Measurements from ENCODE around the gene MATR3. TPM values are rescaled to one million over a fixed set of nuclear protein-coding genes. Genes with fewer than 3 reads are reported as not detected.
"Not testable (repeated sequence)": the region's sequence is repeated elsewhere in the genome, so short reads cannot be mapped to it uniquely, and the experiment has no call there.

MATR3 gene
- total RNA-seq, 1 donor from 2014 or later = 169 TPM

DNA sequence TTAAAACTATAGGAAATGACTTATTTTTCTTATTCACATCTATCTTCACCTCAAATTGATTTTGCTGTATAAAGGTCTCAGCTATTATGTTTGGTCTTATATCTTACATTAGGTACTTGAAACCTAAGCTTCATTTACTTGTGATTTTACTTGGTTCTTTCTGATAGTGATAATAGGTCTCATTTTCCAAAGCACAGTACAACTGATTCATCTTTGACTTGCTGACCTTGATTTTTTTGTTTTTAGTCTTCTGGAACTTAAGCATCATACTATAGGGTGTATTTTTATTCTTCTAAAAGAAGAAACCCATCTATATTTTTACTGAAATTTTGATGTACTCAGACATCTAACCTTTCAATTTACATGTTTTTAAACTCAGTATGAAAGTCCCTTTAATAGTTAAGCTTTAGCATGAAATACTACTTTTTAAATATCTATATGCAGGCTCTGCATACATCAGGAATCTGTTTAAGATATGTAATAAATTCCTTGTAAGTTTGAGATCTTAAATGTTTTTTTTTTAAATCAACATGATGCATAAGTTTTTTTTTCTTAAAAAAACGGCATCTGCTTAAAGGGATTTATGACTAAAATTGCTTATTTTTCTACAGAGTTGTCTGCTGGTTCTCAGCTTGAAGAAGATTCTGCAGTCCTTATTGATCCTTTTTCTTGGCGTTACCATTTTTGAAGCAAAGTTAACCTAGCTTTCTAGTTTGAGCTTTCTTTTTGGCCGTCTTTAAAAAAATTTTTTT, 13.3 kb downstream of the MATR3 start:
- no peak overlapping the region for H3K27ac ChIP-seq (ENCODE audit: low read depth, low read length)
- no peak overlapping the region for H3K4me3 ChIP-seq (ENCODE audit: low read length in 3 of 3)
- no peak overlapping the region for H3K9ac ChIP-seq (ENCODE audit: low read depth in 1 of 3, low read length in 3 of 3)
- H3K36me3 ChIP-seq (ENCODE audit: control insufficient read depth in 3 of 3, insufficient read depth in 3 of 3, low read length in 3 of 3) = no peaks in the 10 kb centered on the region
- H3K9me3 ChIP-seq (ENCODE audit: control insufficient read depth in 3 of 3, low read length in 3 of 3) = no peaks in the 10 kb centered on the region
- peaks cover 28 to 50% (median 35%) of the 10 kb centered on the region in 3 donors for H3K4me1 ChIP-seq (ENCODE audit: control insufficient read depth in 3 of 3, insufficient read depth in 3 of 3, low read length in 3 of 3)
- no peaks in the 10 kb centered on the region for H3K27me3 ChIP-seq (ENCODE audit: control insufficient read depth in 3 of 3, insufficient read depth in 3 of 3, low read length in 3 of 3)

DNA sequence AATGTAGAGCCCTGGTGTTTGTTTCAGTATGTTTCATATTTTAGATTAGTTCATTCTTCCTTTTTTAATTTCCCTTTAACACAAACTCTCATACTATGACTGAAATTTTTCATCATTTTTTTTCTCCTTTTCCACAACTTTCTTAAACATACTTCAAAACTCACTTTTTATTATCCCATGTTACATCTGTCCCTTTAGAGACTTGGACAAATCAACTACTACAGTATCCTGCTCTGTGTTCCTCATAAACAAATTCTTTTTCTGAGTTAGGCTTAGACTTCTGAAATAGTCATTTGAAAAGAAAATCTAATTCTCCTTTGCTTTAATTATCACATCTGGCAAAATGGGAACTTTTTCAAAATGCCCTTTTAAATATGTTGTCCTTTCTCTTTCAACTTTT, 15.3 kb downstream of the MATR3 start:
- no peaks in the 10 kb centered on the region for H3K9me3 ChIP-seq (ENCODE audit: control insufficient read depth in 3 of 3, low read length in 3 of 3)
- H3K4me3 ChIP-seq (ENCODE audit: low read length in 3 of 3) = no peak overlapping the region
- no peak overlapping the region for H3K27ac ChIP-seq (ENCODE audit: low read depth, low read length)
- H3K36me3 ChIP-seq (ENCODE audit: control insufficient read depth in 3 of 3, insufficient read depth in 3 of 3, low read length in 3 of 3) = no peaks in the 10 kb centered on the region
- H3K4me1 ChIP-seq (ENCODE audit: control insufficient read depth in 3 of 3, insufficient read depth in 3 of 3, low read length in 3 of 3) = peaks cover 19 to 39% (median 28%) of the 10 kb centered on the region in 3 donors
- H3K9ac ChIP-seq (ENCODE audit: low read depth in 1 of 3, low read length in 3 of 3) = no peak overlapping the region
- H3K27me3 ChIP-seq (ENCODE audit: control insufficient read depth in 3 of 3, insufficient read depth in 3 of 3, low read length in 3 of 3) = no peaks in the 10 kb centered on the region

DNA sequence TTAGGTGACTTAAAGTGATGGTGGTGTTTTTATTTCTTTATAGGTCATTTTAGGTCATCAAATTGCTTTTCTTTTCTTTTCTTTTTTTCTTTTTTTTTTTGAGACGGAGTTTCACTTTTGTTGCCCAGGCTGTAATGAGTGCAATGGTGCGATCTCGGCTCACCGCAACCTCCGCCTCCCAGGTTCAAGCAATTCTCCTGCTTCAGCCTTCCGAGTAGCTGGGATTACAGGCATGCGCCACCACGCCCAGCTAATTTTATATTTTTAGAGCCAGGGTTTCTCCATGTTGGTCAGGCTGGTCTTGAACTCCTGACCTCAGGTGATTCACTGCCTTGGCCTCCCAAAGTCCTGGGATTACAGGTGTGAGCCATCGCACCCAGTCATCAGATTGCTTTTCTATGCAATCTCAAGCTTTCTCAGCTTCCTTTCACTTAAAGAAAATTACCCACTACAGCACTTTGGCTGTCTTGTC, 17.2 kb downstream of the MATR3 start:
- not testable (repeated sequence) for H3K9ac ChIP-seq (ENCODE audit: low read depth in 1 of 3, low read length in 3 of 3); H3K27ac ChIP-seq (ENCODE audit: low read depth, low read length); H3K27me3 ChIP-seq (ENCODE audit: control insufficient read depth in 3 of 3, insufficient read depth in 3 of 3, low read length in 3 of 3); H3K9me3 ChIP-seq (ENCODE audit: control insufficient read depth in 3 of 3, low read length in 3 of 3); H3K36me3 ChIP-seq (ENCODE audit: control insufficient read depth in 3 of 3, insufficient read depth in 3 of 3, low read length in 3 of 3); H3K4me3 ChIP-seq (ENCODE audit: low read length in 3 of 3)
- peaks cover 14 to 31% (median 23%) of the 10 kb centered on the region in 3 donors for H3K4me1 ChIP-seq (ENCODE audit: control insufficient read depth in 3 of 3, insufficient read depth in 3 of 3, low read length in 3 of 3)

DNA sequence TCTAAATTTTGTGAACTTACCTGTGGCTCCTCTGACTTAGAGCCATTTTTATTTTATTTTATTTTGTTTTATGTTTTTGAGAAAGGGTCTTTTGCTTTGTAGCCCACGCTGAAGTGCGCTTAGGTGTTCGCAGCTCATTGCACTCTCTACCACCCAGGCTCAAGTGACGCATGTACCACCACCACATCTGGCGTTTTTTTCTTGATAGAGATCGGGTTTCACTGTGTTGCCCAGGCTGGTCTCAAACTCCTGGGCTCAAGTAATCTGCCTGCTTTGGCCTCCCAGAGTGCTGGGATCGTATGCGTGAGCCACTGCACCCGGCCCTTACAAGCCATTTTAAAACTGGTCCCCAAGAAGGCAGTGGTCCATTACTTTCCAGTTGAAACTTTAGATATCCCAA, 18.5 kb downstream of the MATR3 start:
- Histone ChIP-seq H3K9ac (ENCODE audit: low read depth in 1 of 3, low read length in 3 of 3) (no peak overlapping the region), H3K4me1 (ENCODE audit: control insufficient read depth in 3 of 3, insufficient read depth in 3 of 3, low read length in 3 of 3) (peaks cover 12 to 22% (median 18%) of the 10 kb centered on the region in 3 donors), H3K27me3 (ENCODE audit: control insufficient read depth in 3 of 3, insufficient read depth in 3 of 3, low read length in 3 of 3) (no peaks in the 10 kb centered on the region), H3K9me3 (ENCODE audit: control insufficient read depth in 3 of 3, low read length in 3 of 3) (no peaks in the 10 kb centered on the region), H3K36me3 (ENCODE audit: control insufficient read depth in 3 of 3, insufficient read depth in 3 of 3, low read length in 3 of 3) (peaks cover 8 to 11% (median 10%) of the 10 kb centered on the region in 3 donors), H3K27ac (ENCODE audit: low read depth, low read length) (no peak overlapping the region), H3K4me3 (ENCODE audit: low read length in 3 of 3) (no peak overlapping the region)

GRCh38 chr5:139314276-139314675, 20.7 kb downstream of the MATR3 start:
- Histone ChIP-seq H3K4me3 (ENCODE audit: low read length in 3 of 3) (no peak overlapping the region), H3K27me3 (ENCODE audit: control insufficient read depth in 3 of 3, insufficient read depth in 3 of 3, low read length in 3 of 3) (no peaks in the 10 kb centered on the region), H3K27ac (ENCODE audit: low read depth, low read length) (no peak overlapping the region), H3K4me1 (ENCODE audit: control insufficient read depth in 3 of 3, insufficient read depth in 3 of 3, low read length in 3 of 3) (peaks cover 5 to 9% (median 7%) of the 10 kb centered on the region in 3 donors), H3K36me3 (ENCODE audit: control insufficient read depth in 3 of 3, insufficient read depth in 3 of 3, low read length in 3 of 3) (peaks cover 23 to 25% (median 23%) of the 10 kb centered on the region in 3 donors), H3K9me3 (ENCODE audit: control insufficient read depth in 3 of 3, low read length in 3 of 3) (no peaks in the 10 kb centered on the region), H3K9ac (ENCODE audit: low read depth in 1 of 3, low read length in 3 of 3) (no peak overlapping the region)

GRCh38 chr5:139315056-139315615, 21.6 kb downstream of the MATR3 start:
- no peak overlapping the region for H3K9ac ChIP-seq (ENCODE audit: low read depth in 1 of 3, low read length in 3 of 3)
- no peaks in the 10 kb centered on the region for H3K9me3 ChIP-seq (ENCODE audit: control insufficient read depth in 3 of 3, low read length in 3 of 3)
- no peaks in the 10 kb centered on the region for H3K27me3 ChIP-seq (ENCODE audit: control insufficient read depth in 3 of 3, insufficient read depth in 3 of 3, low read length in 3 of 3)
- no peak overlapping the region for H3K4me3 ChIP-seq (ENCODE audit: low read length in 3 of 3)
- peaks cover 29 to 32% (median 29%) of the 10 kb centered on the region in 3 donors for H3K36me3 ChIP-seq (ENCODE audit: control insufficient read depth in 3 of 3, insufficient read depth in 3 of 3, low read length in 3 of 3)
- H3K27ac ChIP-seq (ENCODE audit: low read depth, low read length) = no peak overlapping the region
- peaks cover 2 to 4% (median 3%) of the 10 kb centered on the region in 3 donors for H3K4me1 ChIP-seq (ENCODE audit: control insufficient read depth in 3 of 3, insufficient read depth in 3 of 3, low read length in 3 of 3)

DNA sequence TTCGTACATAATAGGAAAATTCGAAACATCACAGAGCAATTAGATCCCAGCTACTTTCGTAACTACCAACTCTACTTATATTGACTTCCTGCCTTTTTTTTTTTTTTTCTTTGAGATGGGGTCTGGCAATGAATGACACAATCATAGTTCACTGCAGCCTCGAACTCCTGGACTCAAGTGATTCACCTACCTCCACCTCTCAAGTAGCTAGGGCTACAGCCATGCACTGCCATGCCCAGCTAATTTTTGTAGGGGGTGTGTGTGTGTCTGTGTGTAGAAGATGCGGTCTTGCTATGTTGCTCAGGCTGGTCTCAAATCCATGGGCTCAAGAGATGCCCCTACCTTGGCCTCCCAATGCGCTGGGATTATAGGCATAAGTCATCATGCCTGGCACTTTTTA, 42.3 kb downstream of the MATR3 start:
- no peaks in the 10 kb centered on the region for H3K27me3 ChIP-seq (ENCODE audit: control insufficient read depth in 3 of 3, insufficient read depth in 3 of 3, low read length in 3 of 3)
- H3K36me3 ChIP-seq (ENCODE audit: control insufficient read depth in 3 of 3, insufficient read depth in 3 of 3, low read length in 3 of 3) = peaks cover 7 to 19% (median 12%) of the 10 kb centered on the region in 3 donors
- no peak overlapping the region for H3K27ac ChIP-seq (ENCODE audit: low read depth, low read length)

GRCh38 chr5:139340051-139340450, 46.5 kb downstream of the MATR3 start:
- H3K27ac ChIP-seq (ENCODE audit: low read depth, low read length) = no peak overlapping the region
- no peaks in the 10 kb centered on the region for H3K9me3 ChIP-seq (ENCODE audit: control insufficient read depth in 3 of 3, low read length in 3 of 3)
- H3K4me1 ChIP-seq (ENCODE audit: control insufficient read depth in 3 of 3, insufficient read depth in 3 of 3, low read length in 3 of 3) = peaks cover 18 to 29% (median 21%) of the 10 kb centered on the region in 3 donors
- no peak overlapping the region for H3K9ac ChIP-seq (ENCODE audit: low read depth in 1 of 3, low read length in 3 of 3)
- H3K4me3 ChIP-seq (ENCODE audit: low read length in 3 of 3) = no peak overlapping the region
- H3K27me3 ChIP-seq (ENCODE audit: control insufficient read depth in 3 of 3, insufficient read depth in 3 of 3, low read length in 3 of 3) = no peaks in the 10 kb centered on the region
- peaks cover 0 to 2% (median 0%) of the 10 kb centered on the region in 3 donors for H3K36me3 ChIP-seq (ENCODE audit: control insufficient read depth in 3 of 3, insufficient read depth in 3 of 3, low read length in 3 of 3)

More for the DNA sequence above, 42.3 kb downstream of the MATR3 start:
- H3K9ac ChIP-seq (ENCODE audit: low read depth in 1 of 3, low read length in 3 of 3) = no peak overlapping the region
- no peaks in the 10 kb centered on the region for H3K9me3 ChIP-seq (ENCODE audit: control insufficient read depth in 3 of 3, low read length in 3 of 3)
- no peaks in the 10 kb centered on the region for H3K4me1 ChIP-seq (ENCODE audit: control insufficient read depth in 3 of 3, insufficient read depth in 3 of 3, low read length in 3 of 3)
- H3K4me3 ChIP-seq (ENCODE audit: low read length in 3 of 3) = no peak overlapping the region

DNA sequence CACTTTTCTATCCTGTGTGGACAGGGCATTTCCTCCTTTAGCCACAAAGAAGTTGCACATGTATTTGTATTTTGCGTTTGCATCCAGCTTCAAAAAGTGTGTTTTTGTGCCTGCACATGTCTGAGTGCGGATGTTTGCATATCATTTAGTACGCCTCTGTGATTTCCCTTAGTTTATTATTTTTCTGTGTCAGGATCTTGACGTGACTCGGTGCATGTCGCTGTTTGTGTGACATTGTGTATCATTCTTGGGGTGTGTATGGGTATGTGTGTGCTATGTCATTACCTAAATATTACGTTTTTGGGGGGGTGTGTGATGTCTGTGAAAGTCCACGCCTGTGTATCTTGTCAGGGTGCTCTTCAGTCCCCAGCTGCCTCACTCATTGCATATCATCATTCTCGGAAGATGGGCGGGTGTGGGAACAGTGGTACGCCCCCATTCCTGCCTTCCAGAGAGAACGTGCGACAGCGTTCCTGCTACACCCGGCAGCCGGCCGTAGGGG, 47.7 kb downstream of the MATR3 start:
- Histone ChIP-seq H3K4me1 (ENCODE audit: control insufficient read depth in 3 of 3, insufficient read depth in 3 of 3, low read length in 3 of 3) (peaks cover 18 to 29% (median 21%) of the 10 kb centered on the region in 3 donors), H3K27ac (ENCODE audit: low read depth, low read length) (peak overlapping the region; percentile 100), H3K9me3 (ENCODE audit: control insufficient read depth in 3 of 3, low read length in 3 of 3) (no peaks in the 10 kb centered on the region), H3K27me3 (ENCODE audit: control insufficient read depth in 3 of 3, insufficient read depth in 3 of 3, low read length in 3 of 3) (no peaks in the 10 kb centered on the region), H3K4me3 (ENCODE audit: low read length in 3 of 3) (peak overlapping the region; percentile 98 to 100 (median 99)), H3K9ac (ENCODE audit: low read depth in 1 of 3, low read length in 3 of 3) (peak overlapping the region; percentile 100), H3K36me3 (ENCODE audit: control insufficient read depth in 3 of 3, insufficient read depth in 3 of 3, low read length in 3 of 3) (peaks cover 0 to 2% (median 0%) of the 10 kb centered on the region in 3 donors)
